DMS 273 (cell line): ENCODE measurements around the gene FRMD4B.

Source experiments
- DNase-seq: peaks from one replicate; lab custom pipeline; 2025; ENCODE audit not compliant: unreplicated experiment; lab: John Stamatoyannopoulos, UW

Gene FRMD4B

GRCh38 chr3:69142090-69142489 is 243.8 kb downstream of the FRMD4B start:
- peak; percentile 50 for DNase-seq

DNA sequence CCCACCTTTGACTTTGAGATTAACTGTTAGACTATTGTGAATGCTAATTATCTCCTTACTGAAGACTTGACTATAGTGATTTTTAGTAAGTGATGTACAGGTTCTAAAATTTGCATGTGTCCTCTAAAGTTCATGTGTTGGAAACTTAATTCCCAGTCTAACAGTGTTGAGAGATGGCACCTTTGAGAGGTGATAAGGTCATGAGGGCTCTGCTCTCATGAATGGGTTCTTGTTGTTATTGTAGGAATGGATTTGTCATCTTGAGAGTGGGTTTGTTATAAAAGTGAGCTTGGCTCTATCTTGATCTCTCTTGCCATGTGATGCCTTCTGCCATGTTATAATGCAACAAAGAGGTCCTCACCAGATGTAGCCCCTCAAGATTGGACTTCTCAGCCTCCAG is 244.6 kb downstream of the FRMD4B start:
- DNase-seq, result no peak

- no peak for DNase-seq
These were observed 248.5 kb downstream of the FRMD4B start for GRCh38 chr3:69137412-69137811.

DNA sequence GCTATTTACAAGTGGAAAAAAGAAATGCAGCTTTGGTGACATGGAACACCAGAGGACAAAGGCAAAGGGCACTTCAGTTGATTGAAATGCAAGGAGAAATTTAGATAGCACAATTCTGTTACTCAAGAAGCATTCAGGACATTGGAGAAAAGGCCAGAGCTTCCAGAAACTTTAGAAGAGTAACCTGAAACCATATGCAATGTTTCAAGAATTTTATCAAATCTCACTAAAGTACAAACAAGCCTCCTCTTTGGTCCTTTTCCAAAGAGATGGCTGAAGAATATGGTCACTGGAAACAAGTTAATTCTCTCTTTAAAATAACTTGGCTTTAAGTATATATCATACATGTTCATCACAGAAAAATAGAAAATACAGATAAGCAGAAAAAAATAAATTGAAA is 248.9 kb downstream of the FRMD4B start:
- DNase-seq, result no peak

DNA sequence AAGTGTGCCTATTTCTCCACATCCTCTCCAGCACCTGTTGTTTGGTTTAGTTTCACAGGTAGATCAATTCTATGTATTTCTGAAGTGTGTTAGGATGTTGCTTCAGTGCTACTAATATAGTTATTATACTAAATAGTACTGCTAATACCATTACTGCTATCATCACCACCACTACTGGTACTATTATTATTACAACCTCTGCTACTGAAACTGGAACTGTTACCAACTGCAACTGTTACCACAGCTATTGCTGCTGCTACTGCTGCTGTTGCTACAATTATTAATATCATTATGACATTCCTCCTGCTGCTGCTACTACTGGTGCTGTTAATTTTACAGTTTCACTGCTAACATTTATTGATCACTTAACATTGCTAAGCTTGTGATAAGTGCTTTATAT is 255.2 kb downstream of the FRMD4B start:
- no peak for DNase-seq

DNA sequence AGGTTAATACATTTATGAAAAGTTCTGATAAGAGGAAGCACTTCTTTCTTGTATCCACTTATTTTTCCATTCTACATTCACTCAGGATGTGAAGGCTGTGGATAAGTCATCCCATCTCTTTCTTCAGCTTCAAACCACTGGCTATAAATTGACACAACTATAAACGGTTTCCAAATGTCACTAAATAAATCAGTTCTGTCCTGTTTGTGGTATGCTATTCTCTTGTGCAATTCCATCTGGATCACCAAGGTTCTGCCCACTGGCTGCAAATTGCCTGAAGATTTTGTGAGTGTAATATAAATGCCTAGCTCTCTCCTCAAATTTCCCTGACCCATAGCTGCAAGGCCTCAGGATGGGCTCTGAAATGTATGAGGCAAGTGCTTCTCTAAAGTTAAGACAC is 256.4 kb downstream of the FRMD4B start:
- no peak for DNase-seq

DNA sequence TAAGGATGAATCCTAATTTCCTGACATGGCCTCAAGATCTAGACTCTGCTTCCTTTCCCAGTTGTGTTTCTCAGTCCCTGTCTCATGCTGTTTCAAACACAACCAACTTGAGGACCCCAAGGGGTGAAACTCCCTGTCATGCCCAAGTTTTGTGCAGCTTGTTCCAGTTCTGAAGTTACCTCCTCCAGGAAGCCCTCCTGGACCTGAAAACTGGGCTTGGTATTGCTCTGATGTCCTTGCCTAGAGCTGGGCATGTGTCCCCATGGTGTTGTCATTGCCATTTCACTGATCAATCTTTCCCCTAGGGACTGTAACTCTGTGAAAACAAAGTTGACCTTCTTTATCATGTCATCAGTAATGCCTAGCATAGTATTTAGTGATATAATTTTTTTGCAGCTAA is 257.4 kb downstream of the FRMD4B start:
- DNase-seq, result no peak

DNA sequence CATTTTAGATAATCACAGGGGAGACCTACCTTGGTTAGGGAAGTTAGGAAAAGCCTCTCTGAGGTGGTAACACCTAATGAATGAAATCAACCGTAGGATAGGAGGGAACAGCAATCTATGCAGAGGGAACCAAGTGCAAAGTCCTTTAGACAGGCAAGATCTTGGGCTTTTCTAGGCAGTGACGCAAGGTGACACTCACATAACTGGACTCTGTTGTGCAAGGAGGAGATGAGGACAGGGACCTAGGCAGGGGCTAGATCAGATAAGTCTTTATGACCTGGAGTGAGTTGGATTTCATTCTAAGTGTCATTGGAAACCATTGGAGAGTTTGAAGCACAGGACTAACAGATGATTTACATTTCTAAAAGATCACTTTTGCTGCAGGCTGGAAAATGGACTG is 258.9 kb downstream of the FRMD4B start:
- no peak for DNase-seq

DNA sequence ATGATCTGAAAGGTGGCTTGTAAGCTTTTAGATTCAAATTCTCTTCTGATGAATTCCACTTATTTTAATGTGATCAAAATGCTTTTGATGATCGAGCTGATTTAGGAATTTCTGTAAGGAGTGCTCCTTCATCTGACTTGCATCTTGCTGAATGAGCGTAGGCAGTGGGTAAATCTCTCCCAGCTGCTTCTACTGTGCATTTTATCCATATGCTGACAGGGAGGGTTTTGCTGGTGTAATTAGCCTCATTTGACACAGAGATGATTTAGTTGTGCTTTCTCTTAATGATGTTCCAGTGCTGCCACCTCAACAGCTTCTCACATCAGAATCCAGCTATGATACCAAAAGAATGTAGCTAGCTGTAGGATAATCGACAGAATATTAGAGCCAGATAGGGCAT is 259.7 kb downstream of the FRMD4B start:
- no peak for DNase-seq

- DNase-seq, result no peak
These were observed 263.5 kb downstream of the FRMD4B start, which contains the start of gene LMOD3 for GRCh38 chr3:69122403-69122802. Gene LMOD3 (minus strand): TSS chr3:69122595. CDS start chr3:69122386, 209 bp downstream.

- DNase-seq, result no peak
These were observed 263.9 kb downstream of the FRMD4B start for GRCh38 chr3:69121950-69122349.

DNA sequence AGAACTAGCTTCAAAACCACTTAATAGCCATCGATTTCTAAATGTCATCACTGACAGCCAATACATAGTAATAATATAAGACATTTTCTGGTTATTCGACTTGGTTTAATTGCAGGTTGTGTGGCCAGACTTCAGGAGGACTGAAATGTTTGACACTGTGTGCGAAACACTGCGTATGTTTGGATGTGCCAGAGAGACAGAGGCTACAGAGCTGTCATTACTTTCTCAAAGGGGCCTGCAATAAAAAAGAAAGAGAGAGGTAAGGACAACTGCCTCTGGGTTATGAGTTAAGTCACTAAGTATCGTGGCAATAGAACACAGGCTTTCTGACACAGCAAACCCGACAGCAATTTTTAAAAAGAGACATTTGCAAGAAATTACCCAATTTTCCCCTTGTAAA is 264.4 kb downstream of the FRMD4B start:
- no peak for DNase-seq

GRCh38 chr3:69120879-69121464 is 264.9 kb downstream of the FRMD4B start:
- DNase-seq, result peak; percentile 82
